Thyroid gland (tissue), 4 donors: ENCODE data around the gene SH3RF1.

Experiments
- CTCF ChIP-seq, 6 experiments: fragments of 200-600 bp in 3 of 6; fragments of 450-650 bp in 3 of 6; sonication (generic) in 3 of 6; IDR thresholded peaks; one replicate each; pipeline ENCODE4 v1.5.1; 2016 to 2019; ENCODE audit warnings: antibody characterized with exemption in 6 of 6, mild to moderate bottlenecking in 2 of 6, inconsistent platforms in 1 of 6, moderate library complexity in 1 of 6
- POLR2A ChIP-seq, 2 donors: fragments of 450-650 bp; IDR thresholded peaks; one replicate each; pipeline ENCODE4 v1.6.1; 2017; ENCODE audit warnings: antibody characterized with exemption in 2 of 2, mild to moderate bottlenecking in 2 of 2, moderate library complexity in 1 of 2

- TF ChIP-seq CTCF (IDR thresholded peaks at IDR 0.05) (no peak), POLR2A (IDR thresholded peaks at IDR 0.05) (no peak)
These were observed 36.8 kb upstream of the SH3RF1 start for GRCh38 chr4:169307576-169307975.
